GM19372 (cell line): ENCODE measurements around the gene DSG4.

Experiments used
- ATAC-seq: cut with Tn5 transposase; IDR thresholded peaks from one replicate; pipeline ENCODE4 v1.9.1; 2021; ENCODE audit warnings: mild to moderate bottlenecking, low read depth, moderate library complexity; ENCODE audit not compliant: unreplicated experiment

DSG4 gene

GRCh38 chr18:31407649-31408048 is 31.1 kb downstream of the DSG4 start:
- no peak for ATAC-seq

GRCh38 chr18:31409276-31409675 is 32.7 kb downstream of the DSG4 start:
- ATAC-seq: no peak

- ATAC-seq: no peak
These were observed 34.3 kb downstream of the DSG4 start for GRCh38 chr18:31410716-31411483.

- no peak for ATAC-seq
These were observed 36.6 kb downstream of the DSG4 start for GRCh38 chr18:31413137-31413536.

GRCh38 chr18:31417850-31418249 is 41.3 kb downstream of the DSG4 start:
- ATAC-seq: no peak

GRCh38 chr18:31419457-31419932 is 42.9 kb downstream of the DSG4 start:
- no peak for ATAC-seq

GRCh38 chr18:31420032-31420431 is 43.5 kb downstream of the DSG4 start:
- no peak for ATAC-seq

GRCh38 chr18:31420524-31420923 is 43.9 kb downstream of the DSG4 start:
- no peak for ATAC-seq

GRCh38 chr18:31424383-31424988 is 47.9 kb downstream of the DSG4 start:
- ATAC-seq: no peak

- no peak for ATAC-seq
These were observed 49.4 kb downstream of the DSG4 start for GRCh38 chr18:31426021-31426420.

GRCh38 chr18:31426871-31427406 is 50.4 kb downstream of the DSG4 start:
- no peak for ATAC-seq

GRCh38 chr18:31428211-31428610 is 51.6 kb downstream of the DSG4 start:
- ATAC-seq: no peak

- no peak for ATAC-seq
These were observed 53.0 kb downstream of the DSG4 start for GRCh38 chr18:31429623-31430022.

- no peak for ATAC-seq
These were observed 53.5 kb downstream of the DSG4 start for GRCh38 chr18:31430072-31430471.

- ATAC-seq: no peak
These were observed 54.0 kb downstream of the DSG4 start for GRCh38 chr18:31430554-31430953.

GRCh38 chr18:31432316-31432715 is 55.7 kb downstream of the DSG4 start:
- ATAC-seq: no peak

- no peak for ATAC-seq
These were observed 60.2 kb downstream of the DSG4 start for GRCh38 chr18:31436825-31437224.

- no peak for ATAC-seq
These were observed 61.8 kb downstream of the DSG4 start for GRCh38 chr18:31438402-31438801.

- ATAC-seq: no peak
These were observed 63.3 kb downstream of the DSG4 start for GRCh38 chr18:31439807-31440325.

- ATAC-seq: no peak
These were observed 64.2 kb downstream of the DSG4 start for GRCh38 chr18:31440787-31441186.

- ATAC-seq: no peak
These were observed 64.9 kb downstream of the DSG4 start for GRCh38 chr18:31441493-31441892.

GRCh38 chr18:31444142-31444541 is 67.6 kb downstream of the DSG4 start:
- no peak for ATAC-seq
